HEK293T (cell line): Measurements from ENCODE around the gene TMEM38B.

ENCODE experiments used
- CTCF ChIA-PET: fragments of 350-600 bp; formaldehyde crosslinking; extraction: SDS; loops from one replicate; lab custom pipeline; 2021; ENCODE audit warnings: antibody characterized with exemption, inconsistent platforms; lab: Yijun Ruan, JAX
- POLR2A ChIA-PET: fragments of 350-600 bp; formaldehyde crosslinking; extraction: SDS; loops from one replicate; lab custom pipeline; 2020; ENCODE audit warnings: antibody characterized with exemption, inconsistent platforms; lab: Yijun Ruan, JAX
- DNase-seq: peaks from one replicate; pipeline ENCODE4 v3.0.0; 2012; ENCODE audit warnings: mixed read lengths; ENCODE audit errors: extremely low spot score
- ARNT ChIP-seq: fragments of 450-650 bp; IDR thresholded peaks from 2 replicates; pipeline ENCODE4 v1.6.1; 2017; ENCODE audit warnings: mild to moderate bottlenecking
- BHLHE40 ChIP-seq: fragments of 450-650 bp; IDR thresholded peaks from 2 replicates; pipeline ENCODE4 v1.6.1; 2016; ENCODE audit warnings: mild to moderate bottlenecking, moderate library complexity, borderline replicate concordance
- CTBP1 ChIP-seq: fragments of 450-650 bp; IDR thresholded peaks from 2 replicates; pipeline ENCODE4 v1.6.1; 2016; ENCODE audit warnings: borderline replicate concordance
- ELF4 ChIP-seq: fragments of 450-650 bp; IDR thresholded peaks from 2 replicates; pipeline ENCODE4 v1.6.1; 2017; ENCODE audit warnings: antibody characterized with exemption
- FOXA1 ChIP-seq: fragments of 450-650 bp; IDR thresholded peaks from 2 replicates; pipeline ENCODE4 v1.6.1; 2016; ENCODE audit warnings: mild to moderate bottlenecking
- FOXK2 ChIP-seq: fragments of 450-650 bp; IDR thresholded peaks from 2 replicates; pipeline ENCODE4 v1.6.1; 2016; ENCODE audit warnings: mild to moderate bottlenecking
- FOXM1 ChIP-seq: fragments of 450-650 bp; IDR thresholded peaks from 2 replicates; pipeline ENCODE4 v1.6.1; 2017; ENCODE audit warnings: mild to moderate bottlenecking, borderline replicate concordance
- HDGF ChIP-seq: fragments of 450-650 bp; IDR thresholded peaks from 2 replicates; pipeline ENCODE4 v1.6.1; 2017; ENCODE audit warnings: antibody characterized with exemption, borderline replicate concordance
- L3MBTL2 ChIP-seq: fragments of 450-650 bp; conservative IDR thresholded peaks from 2 replicates; pipeline ENCODE4 v1.6.1; 2016; ENCODE audit warnings: mild to moderate bottlenecking
- LEF1 ChIP-seq: fragments of 450-650 bp; IDR thresholded peaks from 2 replicates; pipeline ENCODE4 v1.6.1; 2017; ENCODE audit warnings: mild to moderate bottlenecking, borderline replicate concordance
- NFRKB ChIP-seq: fragments of 450-650 bp; IDR thresholded peaks from 2 replicates; pipeline ENCODE4 v1.6.1; 2016; ENCODE audit warnings: mild to moderate bottlenecking, moderate library complexity
- PKNOX1 ChIP-seq: fragments of 450-650 bp; IDR thresholded peaks from 2 replicates; pipeline ENCODE4 v1.6.1; 2016
- SP1 ChIP-seq: fragments of 450-650 bp; IDR thresholded peaks from 2 replicates; pipeline ENCODE4 v1.6.1; 2017
- SUZ12 ChIP-seq: fragments of 450-650 bp; IDR thresholded peaks from 2 replicates; pipeline ENCODE4 v1.6.1; 2016; ENCODE audit warnings: mild to moderate bottlenecking
- TARDBP ChIP-seq: fragments of 450-650 bp; IDR thresholded peaks from 2 replicates; pipeline ENCODE4 v1.6.1; 2016
- ZNF384 ChIP-seq: fragments of 450-650 bp; IDR thresholded peaks from 2 replicates; pipeline ENCODE4 v1.6.1; 2016

Gene TMEM38B

GRCh38 chr9:105678781-105679180 lies 15.6 kb upstream of the TMEM38B start:
- ChIA-PET CTCF (no interaction called here), POLR2A (interaction anchor here (1.1 kb wide), 1 partner anchor 15 kb away, joined by 3 read pairs; the partner anchor contains the start of gene TMEM38B)
- DNase-seq: no peak
- no peak for TF ChIP-seq SUZ12
- no peak for TF ChIP-seq ELF4
- TF ChIP-seq SP1: no peak

- CTCF ChIA-PET: no interaction called here
- POLR2A ChIA-PET: interaction anchor here (1.1 to 1.2 kb wide), 2 partner anchors 15 kb away, joined by 3 to 6 read pairs; partner anchors contain the start of gene TMEM38B
- DNase-seq: no peak
Observed at GRCh38 chr9:105679257-105680022, 14.9 kb upstream of the TMEM38B start.

GRCh38 chr9:105681313-105681712 lies 13.0 kb upstream of the TMEM38B start:
- ChIA-PET CTCF (no interaction called here), POLR2A (interaction anchor here (1.6 kb wide), 1 partner anchor 12 kb away, joined by 4 read pairs; the partner anchor contains the start of gene TMEM38B)
- TF ChIP-seq NFRKB (no peak), L3MBTL2 (no peak)
- DNase-seq: no peak

More at GRCh38 chr9:105679257-105680022, 14.9 kb upstream of the TMEM38B start:
- TF ChIP-seq NFRKB: no peak
- no peak for TF ChIP-seq ZNF384
- TF ChIP-seq SUZ12: no peak
- TF ChIP-seq SP1: no peak
- no peak for TF ChIP-seq LEF1
- no peak for TF ChIP-seq PKNOX1
- no peak for TF ChIP-seq FOXM1

GRCh38 chr9:105681724-105682123 lies 12.6 kb upstream of the TMEM38B start:
- no peak for DNase-seq
- no peak for TF ChIP-seq SUZ12
- TF ChIP-seq CTBP1: no peak
- no peak for TF ChIP-seq PKNOX1
- TF ChIP-seq NFRKB: no peak
- no peak for TF ChIP-seq ARNT
- TF ChIP-seq BHLHE40: no peak
- ChIA-PET CTCF (no interaction called here), POLR2A (interaction anchor here (1.6 kb wide), 1 partner anchor 12 kb away, joined by 4 read pairs; the partner anchor contains the start of gene TMEM38B)

GRCh38 chr9:105683688-105684275 lies 10.6 kb upstream of the TMEM38B start:
- DNase-seq: no peak
- POLR2A ChIA-PET: no interaction called here
- CTCF ChIA-PET: no interaction called here
- TF ChIP-seq NFRKB (no peak), CTBP1 (no peak), ELF4 (no peak), FOXA1 (no peak), BHLHE40 (no peak), FOXK2 (no peak), TARDBP (no peak), FOXM1 (no peak), SP1 (no peak), SUZ12 (no peak), L3MBTL2 (no peak), LEF1 (no peak), HDGF (no peak), ARNT (no peak), PKNOX1 (no peak), ZNF384 (no peak)

- DNase-seq: no peak
- no peak for TF ChIP-seq SP1
- TF ChIP-seq ELF4: no peak
- no peak for TF ChIP-seq ARNT
- TF ChIP-seq BHLHE40: no peak
- ChIA-PET POLR2A (no interaction called here), CTCF (no interaction called here)
Observed at GRCh38 chr9:105686936-105687335, 7.4 kb upstream of the TMEM38B start.

GRCh38 chr9:105690742-105691141 lies 3.6 kb upstream of the TMEM38B start:
- ChIA-PET CTCF (interaction anchor here (0.7 kb wide), 1 partner anchor 25 kb away, joined by 3 read pairs; no protein-coding TSS in a partner anchor), POLR2A (no interaction called here)
- no peak for DNase-seq
- TF ChIP-seq TARDBP: no peak
- TF ChIP-seq PKNOX1: no peak
- TF ChIP-seq SP1: no peak
